Measurements from ENCODE around the gene MAPRE2. TPM values are rescaled to one million over a fixed set of nuclear protein-coding genes. Genes with fewer than 3 reads are reported as not detected.

The MAPRE2 gene
- total and polyA plus RNA-seq, 2 of the 13 experiments (the other 11 are each of a cell fraction or from before 2014, with no cell fraction given), result 34.5 to 67.9 TPM

- no peak overlapping the region for H3K4me3 ChIP-seq (replicated peaks in 1 of 3; ENCODE audit: insufficient read depth in 1 of 3, low read depth in 2 of 3, low read length in 3 of 3)
- WGBS (ENCODE audit: low lambda C conversion rate), result 97% methylated on average over 6 of the region's 6 CpGs
- H4K20me1 ChIP-seq (ENCODE audit: insufficient read depth, low read length), result no peaks in the 10 kb centered on the region
- no peak for DNase-seq (ENCODE audit: low spot score)
- BruUV-seq (replicated peaks), result no TSS peak
- H3K4me2 ChIP-seq (ENCODE audit: low read depth, low read length), result no peak overlapping the region
- intact Hi-C loops (cut with micrococcal nuclease; ENCODE audit: unreplicated experiment), result no loop called here
- ChIA-PET CTCF (ENCODE audit: low intra/inter-chr PET ratio, low total read pairs) (no interaction called here), POLR2A (no interaction called here)
- in situ Hi-C loops (cut with HindIII; ENCODE audit: extremely low pct_ligation_motif_present, low pct_unique_long_range_greater_than_20kb), result loop anchor here (25.0 kb wide), 1 partner anchor 122 kb away; no protein-coding TSS in a partner anchor
- H3K9me3 ChIP-seq (ENCODE audit: low read length), result no peaks in the 10 kb centered on the region
- H3K27ac ChIP-seq (ENCODE audit: extremely low read length, insufficient read depth, low read length), result no peak overlapping the region
- H3K36me3 ChIP-seq (replicated peaks in 1 of 2; ENCODE audit: control insufficient read depth in 1 of 2, insufficient read depth in 2 of 2, low read length in 2 of 2), result peaks cover 34 to 84% of the 10 kb centered on the region in 2 experiments
- no peaks in the 10 kb centered on the region for H3K79me2 ChIP-seq (ENCODE audit: insufficient read depth, low read length)
- no peak for FAIRE-seq
- no peak overlapping the region for H3K9ac ChIP-seq (ENCODE audit: insufficient read depth, low read depth, low read length)
- ATAC-seq, result no peak
- H3K27me3 ChIP-seq (ENCODE audit: control insufficient read depth in 1 of 2, insufficient read depth in 2 of 2, low read length in 2 of 2), result no peaks in the 10 kb centered on the region
- 0 out of 2 replicates have a peak, but pooled peaks cover 8% of the 10 kb centered on the region for H3K4me1 ChIP-seq (ENCODE audit: insufficient read depth, low read length)
- H2AFZ ChIP-seq (ENCODE audit: low read length), result no peak overlapping the region
- TF ChIP-seq CBX2 (IDR thresholded peaks at IDR 0.05; ENCODE audit: low read depth, low read length) (no peak), CBX2 (CRISPR knock-in tag; IDR thresholded peaks at IDR 0.05; ENCODE audit: low read depth) (no peak), ZNF10 (CRISPR knock-in tag; IDR thresholded peaks at IDR 0.05; ENCODE audit: borderline replicate concordance, low read depth) (no peak), ZNF12 (CRISPR knock-in tag; IDR thresholded peaks at IDR 0.05) (no peak), ZFP36 (IDR thresholded peaks at IDR 0.05; ENCODE audit: borderline replicate concordance, low read depth, low read length, partially characterized antibody) (no peak), KAT2B (IDR thresholded peaks at IDR 0.05; ENCODE audit: borderline replicate concordance, low read depth, low read length) (no peak), ZNF30 (CRISPR knock-in tag; IDR thresholded peaks at IDR 0.05) (no peak), JUN (CRISPR knock-in tag; IDR thresholded peaks at IDR 0.05) (no peak), TRAFD1 (CRISPR knock-in tag; IDR thresholded peaks at IDR 0.05; ENCODE audit: borderline replicate concordance) (no peak), JUND (CRISPR knock-in tag; IDR thresholded peaks at IDR 0.05) (no peak), MED13 (CRISPR knock-in tag; IDR thresholded peaks at IDR 0.05) (no peak), ZNF432 (CRISPR knock-in tag; IDR thresholded peaks at IDR 0.05; ENCODE audit: borderline replicate concordance) (no peak), ZBTB4 (CRISPR knock-in tag; IDR thresholded peaks at IDR 0.05; ENCODE audit: borderline replicate concordance) (no peak), ZNF382 (CRISPR knock-in tag; IDR thresholded peaks at IDR 0.05; ENCODE audit: borderline replicate concordance) (no peak), ZBTB7B (CRISPR knock-in tag; IDR thresholded peaks at IDR 0.05) (no peak), HMGXB3 (CRISPR knock-in tag; IDR thresholded peaks at IDR 0.05; ENCODE audit: borderline replicate concordance) (no peak)
These were observed 93.0 kb downstream of the MAPRE2 start for GRCh38 chr18:35134190-35134730.

All from HepG2 (cell line).